ENCODE results near the gene OR4D2. TPM values are rescaled to one million over a fixed set of nuclear protein-coding genes. Genes with fewer than 3 reads are reported as not detected.

Gene OR4D2
- total RNA-seq, 3 donors from 2014 or later: not detected

DNA sequence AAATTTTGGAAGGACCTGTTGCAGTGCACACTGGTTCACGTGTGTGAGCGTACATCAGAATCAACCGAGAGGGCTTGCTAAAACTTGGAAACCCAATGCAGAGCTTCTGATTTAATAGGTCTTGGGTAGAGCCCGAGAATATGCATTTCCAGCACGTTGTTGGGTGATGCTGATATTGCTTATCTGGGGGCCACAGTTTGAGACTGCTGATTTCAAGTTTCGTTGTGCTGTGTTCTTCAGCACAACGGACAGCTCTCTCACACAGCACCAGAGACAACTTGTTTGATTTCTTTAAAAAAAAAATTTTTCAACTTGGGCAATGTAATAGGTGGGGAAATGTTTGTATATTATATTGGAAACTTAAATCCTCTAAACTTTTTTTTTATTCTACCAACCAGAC lies 9.4 kb downstream of the OR4D2 start:
- TF ChIP-seq CTCF (IDR thresholded peaks at IDR 0.05): no peak
- no peak for DNase-seq
- intact Hi-C loops (cut with DNase I, micrococcal nuclease): no loop called here
- H3K36me3 ChIP-seq (ENCODE audit: low read depth): no peaks in the 10 kb centered on the region
- no peak for ATAC-seq
- H3K4me1 ChIP-seq (ENCODE audit: low read depth): no peaks in the 10 kb centered on the region
- no peaks in the 10 kb centered on the region for H3K9me3 ChIP-seq
- no peak overlapping the region for H3K4me3 ChIP-seq

DNA sequence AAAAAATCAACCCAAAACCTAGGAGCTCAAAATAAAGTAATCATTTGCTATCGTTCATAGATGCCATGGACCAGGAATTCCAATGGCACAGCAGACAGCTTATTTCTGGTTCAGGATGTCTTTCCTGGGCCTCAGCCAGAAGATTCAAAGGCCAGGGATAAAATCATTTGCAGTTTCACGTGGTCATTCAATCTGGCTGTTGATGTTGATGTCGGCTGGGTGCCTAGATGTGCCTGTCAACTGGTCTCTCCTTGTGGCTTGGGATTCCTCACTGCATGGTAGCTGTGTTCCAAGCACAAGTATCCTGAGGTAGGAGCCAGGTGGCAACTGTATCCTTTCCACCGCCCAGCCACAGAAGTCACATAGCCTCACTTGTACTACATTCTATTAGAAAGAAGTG lies 15.0 kb downstream of the OR4D2 start:
- H3K36me3 ChIP-seq (ENCODE audit: low read depth): no peaks in the 10 kb centered on the region
- H3K4me1 ChIP-seq (ENCODE audit: low read depth): no peaks in the 10 kb centered on the region
- intact Hi-C loops (cut with DNase I, micrococcal nuclease): no loop called here
- DNase-seq (no peak), ATAC-seq (no peak)
- TF ChIP-seq CTCF (IDR thresholded peaks at IDR 0.05): no peak
- H3K9me3 ChIP-seq: no peaks in the 10 kb centered on the region
- no peak overlapping the region for H3K4me3 ChIP-seq

- no peaks in the 10 kb centered on the region for H3K9me3 ChIP-seq
- no peak overlapping the region for H3K4me3 ChIP-seq
- DNase-seq (no peak), ATAC-seq (no peak)
- no peak for TF ChIP-seq CTCF (IDR thresholded peaks at IDR 0.05)
- no peaks in the 10 kb centered on the region for H3K36me3 ChIP-seq (ENCODE audit: low read depth)
- H3K4me1 ChIP-seq (ENCODE audit: low read depth): no peaks in the 10 kb centered on the region
- intact Hi-C loops (cut with DNase I, micrococcal nuclease): no loop called here
Measured at GRCh38 chr17:58183514-58183913, 16.7 kb downstream of the OR4D2 start.

DNA sequence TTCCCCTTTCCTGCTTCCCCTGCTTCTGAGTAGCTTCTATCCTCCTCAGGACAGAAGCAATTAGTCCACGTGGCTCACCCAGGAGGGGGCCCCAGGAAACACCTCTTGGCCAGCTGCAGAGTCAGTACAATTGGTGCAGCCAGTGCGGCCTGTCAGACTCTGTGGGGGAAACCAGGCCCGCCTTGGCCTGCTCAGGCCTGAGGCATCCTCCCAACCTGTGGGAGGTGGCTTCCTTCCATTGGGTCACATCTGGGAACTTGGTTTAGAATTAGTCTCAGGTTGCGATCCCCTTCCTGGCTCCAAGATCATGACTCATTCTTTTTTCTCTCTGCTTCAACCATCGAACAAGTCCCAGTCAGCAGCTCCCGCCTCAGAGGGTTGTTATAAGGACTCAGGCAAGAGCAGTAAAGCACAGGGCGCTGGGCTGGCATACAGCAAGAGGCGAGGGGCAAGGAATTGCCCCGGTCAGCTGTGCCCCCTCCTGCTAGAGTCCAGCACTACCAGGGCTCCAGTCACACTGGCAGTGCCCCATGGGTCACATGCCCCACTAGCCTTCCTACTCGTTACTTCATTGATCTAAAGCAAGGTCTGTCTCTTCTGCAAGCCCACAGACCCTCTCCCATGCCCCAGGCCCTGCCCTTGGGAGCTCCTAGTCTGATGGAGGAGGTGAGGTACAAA lies 17.7 kb downstream of the OR4D2 start:
- TF ChIP-seq CTCF (IDR thresholded peaks at IDR 0.05): no peak
- Histone ChIP-seq H3K4me1 (ENCODE audit: low read depth) (no peaks in the 10 kb centered on the region), H3K9me3 (no peaks in the 10 kb centered on the region), H3K4me3 (no peak overlapping the region), H3K36me3 (ENCODE audit: low read depth) (no peaks in the 10 kb centered on the region)
- intact Hi-C loops (cut with DNase I, micrococcal nuclease): no loop called here
- DNase-seq (no peak), ATAC-seq (no peak)

DNA sequence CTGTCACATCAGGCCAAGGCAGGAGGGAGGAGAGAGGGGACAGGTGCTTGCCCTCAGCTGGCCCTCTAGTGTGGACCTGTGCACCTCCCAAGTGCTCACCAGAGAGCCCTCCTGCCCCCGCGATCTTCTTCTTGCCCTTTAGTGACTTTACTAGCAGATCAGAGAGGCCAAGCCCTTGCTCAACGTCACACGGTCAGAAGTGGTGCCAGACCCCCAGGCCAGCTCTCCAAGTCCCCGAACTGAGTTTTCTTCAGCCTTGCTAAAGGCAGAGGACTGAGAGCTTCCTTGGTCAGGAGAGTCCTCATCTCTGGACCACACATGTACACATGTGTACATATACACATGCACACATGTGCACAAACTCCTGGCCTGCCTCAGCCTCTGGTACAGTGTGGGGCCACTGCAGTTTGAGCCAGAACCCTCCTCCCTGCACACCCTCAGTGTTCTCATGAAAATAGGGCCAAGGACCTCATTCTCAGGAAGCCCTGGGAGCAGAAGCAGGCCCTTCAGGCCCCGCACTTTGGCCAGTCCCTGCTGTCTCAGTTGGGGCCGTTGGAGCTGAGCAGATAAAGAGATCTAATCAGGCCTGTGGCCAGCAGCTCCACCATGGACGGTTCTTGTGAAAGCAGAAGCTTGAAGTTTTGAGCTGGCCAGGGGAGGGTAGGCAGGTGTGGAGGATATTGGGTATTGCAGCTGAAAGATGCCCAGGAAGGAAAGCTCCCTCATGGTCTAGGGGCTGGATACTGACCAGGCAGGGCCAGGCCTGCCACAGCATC lies 18.4 kb downstream of the OR4D2 start:
- DNase-seq: no peak
- no peak for ATAC-seq
- no peaks in the 10 kb centered on the region for H3K36me3 ChIP-seq (ENCODE audit: low read depth)
- TF ChIP-seq CTCF (IDR thresholded peaks at IDR 0.05): no peak
- H3K4me3 ChIP-seq: no peak overlapping the region
- intact Hi-C loops (cut with DNase I, micrococcal nuclease): no loop called here
- no peaks in the 10 kb centered on the region for H3K4me1 ChIP-seq (ENCODE audit: low read depth)
- H3K9me3 ChIP-seq: no peaks in the 10 kb centered on the region

Measured in mucosa of descending colon (tissue), 3 donors.